HG03103 (cell line): ENCODE results near the gene TRPM2.
"Not testable (repeated sequence)": the region's sequence is repeated elsewhere in the genome, so short reads cannot be mapped to it uniquely, and the experiment has no call there.

Experiments
- ATAC-seq: cut with Tn5 transposase; IDR thresholded peaks from one replicate; pipeline ENCODE4 v1.9.1; 2021; ENCODE audit warnings: low read depth; ENCODE audit not compliant: unreplicated experiment

Gene TRPM2

DNA sequence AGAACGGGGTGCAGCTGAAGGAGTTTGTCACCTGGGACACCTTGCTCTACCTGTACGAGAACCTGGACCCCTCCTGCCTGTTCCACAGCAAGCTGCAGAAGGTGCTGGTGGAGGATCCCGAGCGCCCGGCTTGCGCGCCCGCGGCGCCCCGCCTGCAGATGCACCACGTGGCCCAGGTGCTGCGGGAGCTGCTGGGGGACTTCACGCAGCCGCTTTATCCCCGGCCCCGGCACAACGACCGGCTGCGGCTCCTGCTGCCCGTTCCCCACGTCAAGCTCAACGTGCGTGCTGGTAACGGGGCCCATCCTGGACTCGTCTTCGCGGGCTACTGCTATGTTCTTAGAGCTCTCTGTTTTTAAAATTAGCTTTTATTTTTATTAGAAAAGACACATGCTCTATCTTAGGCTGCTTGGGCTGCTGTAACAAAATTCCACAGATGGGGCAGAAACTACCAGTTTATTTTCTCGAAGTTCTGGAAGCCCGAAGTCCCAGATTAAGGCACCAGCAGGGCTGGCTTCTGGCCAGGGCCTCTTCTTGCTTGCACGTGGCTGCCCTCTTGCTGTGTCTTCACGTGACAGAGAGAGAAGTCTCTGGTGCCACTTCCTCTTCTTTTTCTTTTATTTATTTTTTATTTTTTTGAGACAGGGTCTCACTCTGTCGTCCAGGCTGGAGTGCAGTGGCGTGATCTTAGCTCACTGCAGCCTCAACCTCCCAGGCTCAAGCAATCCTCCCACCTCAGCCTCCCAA, 38.1 kb downstream of the TRPM2 start:
- no peak for ATAC-seq

- no peak for ATAC-seq
Observed at GRCh38 chr21:44392185-44392584, 38.8 kb downstream of the TRPM2 start.

- ATAC-seq: no peak
Observed at GRCh38 chr21:44392916-44393315, 39.5 kb downstream of the TRPM2 start.

- ATAC-seq: no peak
Observed at GRCh38 chr21:44394733-44395132, 41.3 kb downstream of the TRPM2 start.

DNA sequence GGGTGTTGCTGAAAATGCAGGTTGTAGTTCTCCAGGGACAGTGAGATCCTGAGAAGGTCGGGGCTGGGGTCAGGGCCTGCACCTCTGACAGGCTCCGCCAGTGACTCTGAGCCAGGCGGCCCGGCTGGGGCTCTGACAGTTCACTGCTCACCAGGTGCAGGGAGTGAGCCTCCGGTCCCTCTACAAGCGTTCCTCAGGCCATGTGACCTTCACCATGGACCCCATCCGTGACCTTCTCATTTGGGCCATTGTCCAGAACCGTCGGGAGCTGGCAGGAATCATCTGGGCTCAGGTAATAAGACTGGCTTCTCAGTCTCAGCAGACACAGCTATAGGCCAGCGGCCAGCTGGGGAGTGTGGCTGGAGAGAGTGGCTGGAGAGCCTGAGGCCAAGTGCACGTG, 41.8 kb downstream of the TRPM2 start:
- no peak for ATAC-seq

GRCh38 chr21:44396803-44397202, 43.4 kb downstream of the TRPM2 start:
- ATAC-seq: not testable (repeated sequence)

- ATAC-seq: no peak
Observed at GRCh38 chr21:44397431-44398031, 44.1 kb downstream of the TRPM2 start.

- ATAC-seq: no peak
Observed at GRCh38 chr21:44398499-44398898, 45.1 kb downstream of the TRPM2 start.

DNA sequence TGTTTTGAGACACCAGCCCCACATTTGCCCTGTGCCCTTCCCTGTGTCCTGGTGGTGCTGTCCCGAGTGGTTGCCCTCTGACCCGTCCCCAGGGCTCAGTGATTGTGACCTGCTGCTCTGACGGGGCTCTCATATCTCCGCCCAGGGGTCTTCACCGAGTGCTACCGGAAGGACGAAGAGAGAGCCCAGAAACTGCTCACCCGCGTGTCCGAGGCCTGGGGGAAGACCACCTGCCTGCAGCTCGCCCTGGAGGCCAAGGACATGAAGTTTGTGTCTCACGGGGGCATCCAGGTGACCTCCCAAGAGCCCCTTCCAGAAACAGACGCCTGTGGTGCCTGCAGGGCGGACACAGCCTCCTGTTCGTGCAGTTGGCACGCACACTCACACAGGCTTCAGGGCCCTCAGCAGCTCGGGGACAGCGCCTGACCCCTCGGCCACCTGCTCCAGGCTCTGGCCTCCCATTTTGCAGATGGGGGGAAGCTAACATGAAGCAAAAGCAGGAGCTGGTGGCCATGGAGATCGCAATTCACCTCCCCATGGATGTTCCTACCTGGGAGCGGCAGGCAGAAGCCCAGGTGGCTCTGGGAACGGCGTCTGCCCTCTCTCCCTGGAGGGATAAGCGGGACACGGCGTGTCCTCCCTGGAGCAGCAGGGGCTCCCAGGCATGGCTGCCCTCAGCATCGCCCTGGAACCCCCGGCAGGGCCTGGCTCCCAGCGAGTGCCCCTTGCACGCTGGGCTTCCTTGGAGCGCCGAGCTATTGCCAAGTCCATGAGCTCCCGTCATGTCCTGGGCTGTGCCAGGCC, 45.9 kb downstream of the TRPM2 start:
- no peak for ATAC-seq

GRCh38 chr21:44399955-44400790, 46.8 kb downstream of the TRPM2 start:
- ATAC-seq: no peak

- ATAC-seq: no peak
Observed at GRCh38 chr21:44400791-44401385, 47.5 kb downstream of the TRPM2 start.

DNA sequence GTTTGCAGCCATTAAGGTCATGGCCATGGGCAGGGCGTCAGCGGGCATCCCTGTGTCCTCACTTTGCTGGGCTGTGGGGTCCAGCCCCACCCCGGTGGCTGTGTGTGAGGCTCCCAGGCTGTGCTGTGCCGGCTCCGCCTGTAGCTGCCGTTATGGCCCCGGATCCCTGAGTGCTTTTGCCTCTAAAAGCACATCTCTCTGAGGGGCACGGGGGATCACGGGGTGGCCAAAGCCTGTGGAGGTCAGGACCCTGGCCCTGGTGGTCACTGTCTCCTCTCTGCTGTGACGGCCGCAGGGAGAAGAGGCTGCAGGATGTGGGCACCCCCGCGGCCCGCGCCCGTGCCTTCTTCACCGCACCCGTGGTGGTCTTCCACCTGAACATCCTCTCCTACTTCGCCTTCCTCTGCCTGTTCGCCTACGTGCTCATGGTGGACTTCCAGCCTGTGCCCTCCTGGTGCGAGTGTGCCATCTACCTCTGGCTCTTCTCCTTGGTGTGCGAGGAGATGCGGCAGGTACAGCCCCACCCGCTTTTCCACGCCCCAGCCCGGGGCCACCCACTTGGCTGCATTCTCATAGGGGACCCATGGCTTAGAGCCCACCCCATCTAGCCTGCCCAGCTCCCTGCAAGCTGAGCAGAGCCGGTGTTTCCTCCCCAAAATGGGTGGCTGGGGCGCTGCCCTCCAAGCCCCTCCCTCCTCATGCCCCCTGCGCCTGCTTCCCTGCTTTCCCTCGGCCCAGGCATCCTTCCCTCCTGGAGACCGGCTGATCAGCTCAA, 48.2 kb downstream of the TRPM2 start:
- no peak for ATAC-seq

- no peak for ATAC-seq
Observed at GRCh38 chr21:44402323-44403105, 49.1 kb downstream of the TRPM2 start.

DNA sequence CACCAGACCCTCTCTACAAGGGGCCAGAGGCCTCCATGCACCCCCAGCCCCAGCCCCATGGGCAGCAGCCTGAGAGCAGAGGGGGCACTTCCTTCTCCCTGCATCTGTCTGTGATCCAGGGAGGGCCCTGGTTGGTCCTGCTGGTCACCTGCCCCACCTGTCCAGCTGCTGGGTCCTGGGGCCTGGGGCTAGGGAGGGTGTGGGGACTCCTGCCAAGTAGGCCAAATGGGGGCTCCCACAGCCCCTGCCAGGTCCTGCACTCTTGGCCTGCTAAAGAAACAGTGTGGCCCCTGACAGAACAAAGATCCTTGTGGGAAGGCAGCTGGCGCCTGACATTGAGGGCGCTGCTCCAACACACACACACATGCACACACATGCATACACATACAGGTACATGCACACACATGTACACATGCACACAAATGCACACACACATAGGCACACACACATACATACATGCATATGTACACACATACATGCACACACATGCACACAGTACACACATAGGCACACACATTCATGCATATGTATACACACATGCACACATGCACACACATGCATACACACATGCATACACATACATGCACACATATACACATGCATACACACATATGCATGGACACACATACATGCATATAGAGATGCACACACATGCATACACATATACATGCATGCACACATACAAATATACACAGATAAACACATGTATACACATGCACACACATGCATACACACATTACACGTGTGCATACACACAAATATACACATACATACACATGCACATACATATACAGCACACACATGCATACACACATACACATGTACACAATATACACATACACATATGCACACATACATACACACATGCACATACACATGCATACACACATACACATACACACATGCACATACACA, 49.9 kb downstream of the TRPM2 start:
- no peak for ATAC-seq

DNA sequence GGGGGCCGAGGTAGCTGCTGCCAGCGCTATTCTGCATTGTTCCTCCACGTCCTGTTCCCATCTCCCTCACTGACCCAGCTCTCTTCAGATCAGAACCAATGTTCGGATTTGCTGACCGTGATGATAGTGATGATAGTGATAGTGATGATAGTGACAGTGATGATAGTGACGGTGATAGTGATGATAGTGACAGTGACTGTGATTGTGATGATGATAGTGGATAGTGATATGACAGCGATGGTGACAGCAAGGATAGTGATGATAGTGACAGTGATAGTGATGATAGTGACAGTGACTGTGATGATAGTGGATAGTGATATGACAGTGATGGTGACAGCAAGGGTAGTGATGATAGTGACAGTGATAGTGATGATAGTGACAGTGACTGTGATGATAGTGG, 51.1 kb downstream of the TRPM2 start:
- not testable (repeated sequence) for ATAC-seq

DNA sequence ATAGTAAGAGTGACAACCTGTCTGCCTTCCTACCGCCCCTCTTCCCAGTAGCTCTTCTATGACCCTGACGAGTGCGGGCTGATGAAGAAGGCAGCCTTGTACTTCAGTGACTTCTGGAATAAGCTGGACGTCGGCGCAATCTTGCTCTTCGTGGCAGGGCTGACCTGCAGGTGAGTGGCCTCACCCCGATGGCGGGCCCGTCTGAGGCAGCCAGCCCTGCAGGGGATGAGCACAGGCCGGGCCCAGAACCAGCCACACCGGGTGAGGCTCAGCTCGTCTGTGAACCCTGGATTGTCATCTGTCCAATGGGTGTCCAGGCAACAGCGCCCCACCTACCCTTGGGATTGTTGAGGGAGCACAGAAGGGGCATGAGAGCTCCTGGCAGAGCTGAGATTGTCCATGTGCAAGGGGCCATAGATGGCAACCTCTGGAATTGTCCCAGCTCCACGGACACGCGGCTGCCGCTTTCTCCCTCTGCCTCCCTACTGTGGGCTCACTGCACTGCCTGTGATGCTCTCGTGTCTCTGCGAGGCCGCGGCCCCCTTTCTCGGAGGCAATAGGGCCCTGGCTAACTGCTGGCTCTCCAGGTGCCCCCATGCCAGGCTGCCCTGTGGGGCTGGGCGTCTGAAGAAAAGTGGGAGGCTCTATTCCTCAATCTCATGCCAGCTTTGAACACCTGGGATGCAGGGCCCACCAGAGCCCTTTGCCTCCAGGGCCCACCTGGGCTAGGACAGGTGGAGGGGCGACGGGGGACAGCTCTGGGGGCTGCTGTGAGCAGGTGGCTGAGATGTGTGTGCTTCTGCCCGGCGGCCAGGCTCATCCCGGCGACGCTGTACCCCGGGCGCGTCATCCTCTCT, 51.9 kb downstream of the TRPM2 start:
- no peak for ATAC-seq
